Calu3 (cell line): ENCODE measurements around the gene GPR15LG. TPM values are rescaled to one million over a fixed set of nuclear protein-coding genes. Genes with fewer than 3 reads are reported as not detected.

Experiments
- BruUV-seq: library from RNA; stranded (reverse); fragments of 400-500 nt; replicated peaks from 2 replicates; lab custom pipeline; 2021; lab: Mats Ljungman, UMichigan
- CTCF ChIA-PET: fragments of 300-600 bp; sonication (Branson Sonifier 250); formaldehyde crosslinking; loops from one replicate; lab custom pipeline; 2022; ENCODE audit warnings: antibody characterized with exemption; lab: Charles Lee
- DNase-seq: peaks from one replicate; pipeline ENCODE4 v3.0.0; 2022
- H3K27ac Mint-ChIP-seq: one replicate; pipeline ENCODE4 v1.8.0; 2022; ENCODE audit warnings: mixed read lengths; ENCODE audit not compliant: unreplicated experiment
- H3K27me3 Mint-ChIP-seq: one replicate; pipeline ENCODE4 v1.8.0; 2022; ENCODE audit warnings: mixed read lengths; ENCODE audit not compliant: unreplicated experiment
- H3K36me3 Mint-ChIP-seq: one replicate; pipeline ENCODE4 v1.8.0; 2022; ENCODE audit warnings: mild to moderate bottlenecking, moderate library complexity, mixed read lengths; ENCODE audit not compliant: insufficient read depth, unreplicated experiment
- H3K4me1 Mint-ChIP-seq: one replicate; pipeline ENCODE4 v1.8.0; 2022; ENCODE audit warnings: mild to moderate bottlenecking, low read depth, mixed read lengths; ENCODE audit not compliant: unreplicated experiment
- H3K4me3 Mint-ChIP-seq: one replicate; pipeline ENCODE4 v1.8.0; 2022; ENCODE audit warnings: mild to moderate bottlenecking, low read depth, moderate library complexity, mixed read lengths; ENCODE audit not compliant: unreplicated experiment
- H3K9me3 Mint-ChIP-seq: one replicate; pipeline ENCODE4 v1.8.0; 2022; ENCODE audit warnings: low read depth, mixed read lengths; ENCODE audit not compliant: unreplicated experiment
- CTCF ChIP-seq: fragments of 200-600 bp; IDR thresholded peaks from one replicate; pipeline ENCODE4 v1.8.0; 2022; ENCODE audit warnings: antibody characterized with exemption; ENCODE audit not compliant: unreplicated experiment
- intact Hi-C: fragments of 100-400 bp; cut with micrococcal nuclease; formaldehyde crosslinking; loops from one replicate; pipeline ENCODE4 v1.10.0; 2022; ENCODE audit not compliant: unreplicated experiment
- total RNA-seq: library from RNA; stranded (reverse); gene quantifications from 2 replicates; pipeline ENCODE4 v1.2.3, GENCODE V29; 2022

Gene GPR15LG
- total RNA-seq, 1 experiment from 2014 or later, result not detected

- no peaks in the 10 kb centered on the region for H3K4me1 Mint-ChIP-seq
- intact Hi-C loops, result no loop called here
- no peak for DNase-seq
- H3K9me3 Mint-ChIP-seq, result no peaks in the 10 kb centered on the region
- BruUV-seq, result no TSS peak
- H3K4me3 Mint-ChIP-seq, result no peak overlapping the region
- CTCF ChIA-PET, result no interaction called here
- H3K36me3 Mint-ChIP-seq, result no peaks in the 10 kb centered on the region
- peaks cover 89% of the 10 kb centered on the region for H3K27me3 Mint-ChIP-seq
- no peak for TF ChIP-seq CTCF
- H3K27ac Mint-ChIP-seq, result no peak overlapping the region
Measured at GRCh38 chr10:84195044-84195830, 21.6 kb downstream of the GPR15LG start.

- BruUV-seq, result no TSS peak
- Mint-ChIP-seq H3K27me3 (peaks cover 93% of the 10 kb centered on the region), H3K4me1 (no peaks in the 10 kb centered on the region), H3K9me3 (no peaks in the 10 kb centered on the region), H3K27ac (no peak overlapping the region), H3K36me3 (no peaks in the 10 kb centered on the region), H3K4me3 (no peak overlapping the region)
- intact Hi-C loops, result no loop called here
- no peak for DNase-seq
- no peak for TF ChIP-seq CTCF
- CTCF ChIA-PET, result no interaction called here
Measured at GRCh38 chr10:84196083-84196482, 22.5 kb downstream of the GPR15LG start.

- CTCF ChIA-PET, result no interaction called here
- Mint-ChIP-seq H3K4me1 (no peaks in the 10 kb centered on the region), H3K36me3 (no peaks in the 10 kb centered on the region), H3K9me3 (no peaks in the 10 kb centered on the region), H3K27ac (no peak overlapping the region), H3K27me3 (peaks cover 85% of the 10 kb centered on the region), H3K4me3 (no peak overlapping the region)
- intact Hi-C loops, result no loop called here
- BruUV-seq, result no TSS peak
- no peak for DNase-seq
- TF ChIP-seq CTCF, result no peak
Measured at GRCh38 chr10:84196941-84197340, 23.3 kb downstream of the GPR15LG start.

DNA sequence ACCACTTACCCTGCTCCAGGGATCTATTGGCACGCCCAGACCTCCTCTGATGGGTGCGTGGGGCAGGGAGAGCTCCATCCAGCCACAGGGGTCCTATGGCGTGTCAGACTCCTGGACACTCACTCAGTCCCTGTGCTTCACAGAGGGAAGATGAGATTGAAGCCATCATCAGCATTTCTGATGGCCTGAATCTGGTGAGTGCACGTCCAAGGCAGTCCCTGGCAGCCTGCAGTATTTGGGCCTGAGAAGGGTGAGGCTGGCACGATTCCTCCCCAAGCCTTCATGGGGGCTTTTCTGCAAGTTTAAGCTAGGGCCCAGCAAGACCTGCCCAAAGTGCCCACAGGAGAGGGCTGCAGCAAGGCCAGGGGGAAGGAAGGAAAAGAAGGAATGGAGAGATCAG, 24.0 kb downstream of the GPR15LG start:
- no peak for DNase-seq

More for the DNA sequence above, 24.0 kb downstream of the GPR15LG start:
- Mint-ChIP-seq H3K4me1 (no peaks in the 10 kb centered on the region), H3K4me3 (no peak overlapping the region), H3K9me3 (no peaks in the 10 kb centered on the region), H3K36me3 (no peaks in the 10 kb centered on the region), H3K27me3 (peaks cover 78% of the 10 kb centered on the region), H3K27ac (no peak overlapping the region)
- no TSS peak for BruUV-seq
- intact Hi-C loops, result no loop called here
- TF ChIP-seq CTCF, result no peak
- CTCF ChIA-PET, result no interaction called here
